Measurements from ENCODE around the gene GGPS1.
"Not testable (repeated sequence)": the region's sequence is repeated elsewhere in the genome, so short reads cannot be mapped to it uniquely, and the experiment has no call there.

Gene GGPS1

GRCh38 chr1:235307158-235308124 lies 20.9 kb upstream of the GGPS1 start:
- DNase-seq = no peak

- not testable (repeated sequence) for DNase-seq
Measured at GRCh38 chr1:235309206-235309605, 19.2 kb upstream of the GGPS1 start.

- DNase-seq = no peak
Measured at GRCh38 chr1:235313262-235313661, 15.1 kb upstream of the GGPS1 start.

DNA sequence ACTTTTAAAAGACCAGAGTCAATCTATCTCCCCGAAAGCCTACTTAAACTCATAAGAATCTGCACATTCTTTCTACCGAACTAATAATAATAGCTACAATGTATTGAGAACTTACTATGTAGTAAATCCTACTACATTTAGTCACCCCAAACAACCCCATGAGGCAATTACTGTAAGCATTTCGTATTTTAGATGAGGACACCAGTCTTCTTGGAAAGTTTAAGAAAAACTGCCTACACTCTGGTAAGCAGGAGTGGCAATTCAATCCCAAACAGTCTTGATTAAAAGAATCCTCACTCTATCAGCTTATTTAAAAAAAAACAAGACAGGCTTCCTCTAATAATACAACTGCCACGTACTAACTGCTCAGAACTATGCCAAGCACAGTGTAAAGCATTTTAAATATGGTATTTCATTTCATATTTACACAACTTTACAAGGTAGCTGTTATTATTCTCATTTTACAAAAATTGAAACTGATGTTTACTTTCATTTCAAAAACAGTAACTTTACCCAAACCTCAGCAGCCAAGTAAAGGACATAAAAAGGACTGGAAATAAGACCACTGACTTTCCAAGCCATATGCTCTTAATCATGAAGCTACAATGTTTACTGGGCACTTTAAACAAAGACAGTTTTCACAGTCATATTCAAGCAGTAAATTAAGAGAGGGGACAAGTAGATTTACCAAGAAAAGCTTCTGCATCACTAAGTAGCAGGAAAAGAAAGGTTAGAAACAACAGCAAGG lies 14.3 kb upstream of the GGPS1 start:
- DNase-seq = no peak

DNA sequence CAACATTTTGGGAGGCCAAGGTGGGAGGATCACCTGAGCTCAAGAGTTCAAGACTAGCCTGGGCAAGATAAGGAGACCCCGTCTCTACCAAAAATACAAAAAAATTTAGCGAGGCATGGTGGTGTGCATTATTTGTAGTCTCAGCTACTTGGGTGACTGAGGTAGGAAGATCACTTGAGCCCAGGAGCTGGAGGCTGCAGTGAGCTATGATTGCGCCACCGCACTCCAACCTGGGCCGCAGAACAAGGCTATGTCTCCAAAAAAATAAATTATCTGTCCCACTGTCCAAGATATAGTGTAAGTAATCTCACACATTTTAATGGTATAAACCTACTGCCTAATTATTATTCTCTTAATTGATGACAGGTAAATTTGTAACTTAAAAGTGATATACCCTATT lies 13.2 kb upstream of the GGPS1 start:
- no peak for DNase-seq

- no peak for DNase-seq
Measured at GRCh38 chr1:235315735-235316134, 12.6 kb upstream of the GGPS1 start.

DNA sequence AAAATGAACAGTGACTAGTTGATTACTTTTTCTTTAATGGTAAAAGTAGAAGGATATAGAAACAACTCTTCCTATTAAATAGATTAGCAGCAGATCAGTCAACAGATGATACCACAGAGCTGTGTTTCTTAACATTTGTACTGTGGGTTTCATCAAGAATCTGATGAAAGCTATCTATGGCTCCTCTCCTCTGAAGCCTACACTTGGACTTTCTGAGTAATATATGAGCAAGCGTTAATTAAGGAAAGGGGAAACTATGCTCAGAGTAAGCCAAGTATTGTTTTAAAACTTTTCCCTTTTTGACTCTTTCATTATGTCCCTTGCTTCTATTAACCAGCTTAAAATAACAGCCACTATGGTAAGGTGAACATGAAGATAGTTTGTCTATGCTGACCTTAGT lies 11.2 kb upstream of the GGPS1 start:
- no peak for DNase-seq

DNA sequence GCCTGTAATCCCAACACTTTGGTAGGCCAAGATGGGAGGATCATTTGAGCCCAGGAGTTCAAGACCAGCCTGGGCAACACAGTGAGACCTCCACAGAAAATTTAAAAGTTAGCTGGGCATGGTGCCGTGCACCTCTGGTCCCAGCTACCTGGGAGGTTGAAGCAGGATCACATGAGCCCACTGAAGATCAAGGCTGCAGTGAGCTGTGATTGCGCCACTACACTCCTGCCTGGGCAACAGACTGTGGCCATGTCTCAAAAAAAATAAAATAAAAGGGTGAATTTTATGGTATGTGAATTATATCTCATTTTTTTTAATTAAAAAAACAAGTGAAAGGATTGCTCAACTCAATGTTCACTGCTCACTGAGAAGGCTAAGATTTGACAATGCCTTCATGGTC lies 9.1 kb upstream of the GGPS1 start:
- no peak for DNase-seq

DNA sequence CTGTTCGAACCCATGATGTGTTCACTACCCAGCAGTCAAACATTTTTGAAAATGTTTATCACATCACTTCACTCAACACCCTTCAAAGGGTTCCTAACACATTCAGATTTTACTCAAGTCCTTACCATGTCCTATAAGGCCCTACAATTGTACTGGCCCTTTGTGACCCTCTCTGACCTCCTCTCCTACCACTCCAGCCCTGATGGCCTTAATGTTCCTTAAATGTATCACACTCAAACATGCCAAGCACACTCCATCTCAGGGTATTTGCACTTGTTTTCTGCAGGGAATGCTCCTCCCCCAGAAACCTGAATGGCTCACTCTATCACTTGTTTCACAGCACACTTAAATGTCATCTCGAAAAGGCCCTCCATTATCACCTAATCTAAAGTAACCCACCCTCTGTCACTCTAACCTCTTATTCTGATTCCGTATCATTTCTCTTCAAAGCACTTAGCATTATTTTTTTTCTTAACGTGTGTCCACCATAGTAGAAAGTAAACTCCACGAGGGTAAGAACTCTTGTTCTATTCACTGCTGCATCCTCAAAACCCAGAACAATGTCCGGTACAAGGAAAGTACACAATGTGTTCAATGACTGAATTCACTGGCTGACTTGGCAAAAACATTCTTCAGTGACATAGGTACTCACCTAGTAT lies 7.7 kb upstream of the GGPS1 start:
- DNase-seq = no peak

- no peak for DNase-seq
Measured at GRCh38 chr1:235324296-235324695, 4.1 kb upstream of the GGPS1 start.

- DNase-seq = no peak
Measured at GRCh38 chr1:235325139-235325538, 3.2 kb upstream of the GGPS1 start.

- DNase-seq = no peak
Measured at GRCh38 chr1:235325854-235326253, 2.5 kb upstream of the GGPS1 start.

- peak; percentile 65 for DNase-seq
Measured at GRCh38 chr1:235326719-235327558, 1.4 kb upstream of the GGPS1 start.

GRCh38 chr1:235327559-235328270 lies 655 bp upstream of the GGPS1 start, which contains the start of gene ARID4B:
ARID4B (minus strand) TSS chr1:235328179; CDS start chr1:235326919, 1,260 bp downstream.
- no peak for DNase-seq

DNA sequence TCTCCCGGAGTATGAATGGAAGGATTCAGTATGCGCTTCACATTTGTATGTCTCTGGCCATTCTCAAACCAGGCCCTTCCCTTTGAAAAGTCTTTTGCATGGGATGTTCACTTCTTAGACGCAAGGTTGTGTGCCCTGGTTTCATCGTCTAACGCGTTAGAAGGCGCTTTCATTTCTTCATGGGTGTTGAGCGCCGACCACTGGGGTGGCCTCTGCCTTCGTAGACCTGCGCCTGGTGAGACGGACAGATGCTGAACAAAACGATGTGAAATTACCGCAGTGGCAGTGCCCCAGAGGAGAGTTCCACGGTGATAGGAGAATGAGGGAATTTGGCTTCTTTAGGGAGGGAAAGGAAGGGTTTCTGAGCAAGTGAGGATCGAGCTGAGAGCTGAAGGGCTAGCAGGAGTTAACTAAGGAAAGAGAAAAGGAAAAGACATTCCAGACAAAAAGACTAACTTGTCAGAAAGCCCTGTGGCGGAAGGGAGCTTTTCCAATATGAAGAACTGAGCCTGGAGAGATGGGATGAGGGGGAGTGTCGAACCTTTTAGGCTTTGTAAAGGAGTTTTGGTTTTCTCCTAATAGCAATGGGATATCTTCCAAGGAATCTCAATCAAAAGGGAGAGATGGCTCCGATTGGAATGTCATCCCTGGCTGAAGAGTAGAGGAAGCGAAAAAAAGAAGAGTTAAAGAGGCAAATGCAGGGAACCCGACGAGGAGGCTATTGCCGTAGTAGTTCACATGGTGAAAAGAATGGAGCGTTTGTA lies 951 bp downstream of the GGPS1 start:
- peak; percentile 74 for DNase-seq

- no peak for DNase-seq
Measured at GRCh38 chr1:235330918-235331285, 2.5 kb downstream of the GGPS1 start.

DNA sequence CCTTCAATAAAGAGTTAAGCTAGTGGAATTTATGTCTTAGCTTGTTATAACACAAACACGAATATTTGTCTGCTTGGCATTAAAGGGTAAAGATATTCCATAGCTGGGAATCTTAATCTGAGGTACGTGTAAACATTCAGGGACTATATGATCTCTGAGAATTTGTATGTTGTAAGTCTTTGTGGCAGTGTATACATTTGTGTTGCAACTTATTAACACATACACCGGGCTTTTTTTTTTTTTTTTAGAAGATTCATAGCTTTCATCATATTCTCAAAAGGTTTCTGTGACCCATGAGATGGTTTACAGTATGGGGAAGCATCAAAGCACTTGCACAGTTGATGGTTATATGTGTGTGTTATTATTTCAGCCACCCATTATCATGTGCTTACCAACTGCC lies 3.0 kb downstream of the GGPS1 start:
- DNase-seq = no peak

DNA sequence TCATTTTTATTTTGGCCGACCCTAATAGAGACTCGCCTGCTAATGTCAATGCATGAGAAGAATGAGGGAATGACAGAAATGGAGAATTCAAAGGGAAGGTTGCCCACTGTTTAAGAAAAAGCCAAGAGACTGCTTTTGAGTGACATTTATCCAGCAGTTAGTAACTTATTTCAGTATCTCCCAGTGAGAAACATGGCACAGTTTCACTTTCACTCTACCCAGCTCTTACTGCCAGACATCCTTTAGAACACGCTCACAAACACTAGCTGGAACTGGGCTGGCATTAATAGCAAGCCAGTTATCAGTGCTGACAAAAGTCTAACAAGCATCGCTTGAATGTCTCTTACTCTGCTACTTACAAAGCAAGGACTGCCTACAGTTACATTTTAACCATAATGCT lies 8.5 kb downstream of the GGPS1 start:
- DNase-seq = no peak

GRCh38 chr1:235339746-235340145 lies 11.4 kb downstream of the GGPS1 start:
- no peak for DNase-seq

DNA sequence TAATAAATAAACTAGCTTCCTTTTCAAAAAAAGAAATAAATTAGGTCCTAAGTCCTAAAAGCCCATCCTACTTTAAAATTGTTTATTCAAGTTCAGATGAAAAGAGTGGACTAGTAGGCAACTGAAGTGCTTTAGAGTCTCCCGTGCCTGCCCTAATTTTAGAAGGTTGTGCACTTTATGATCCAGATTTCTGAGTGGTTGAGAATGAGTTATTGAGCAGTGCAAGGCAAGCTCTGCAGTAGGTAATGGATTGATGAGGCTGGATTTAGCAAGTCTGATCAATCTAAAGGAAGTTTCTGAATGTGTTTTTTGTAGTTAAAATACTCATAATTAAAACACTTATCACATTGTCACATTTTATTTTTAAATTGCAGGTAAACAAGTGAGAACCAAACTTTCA lies 13.0 kb downstream of the GGPS1 start:
- DNase-seq = no peak

- DNase-seq = no peak
Measured at GRCh38 chr1:235342039-235342438, 13.7 kb downstream of the GGPS1 start.

All from islet precursor cell (in vitro differentiated cells).